ENCODE data around the gene VWA7. TPM values are rescaled to one million over a fixed set of nuclear protein-coding genes. Genes with fewer than 3 reads are reported as not detected.
"Not testable (repeated sequence)": the region's sequence is repeated elsewhere in the genome, so short reads cannot be mapped to it uniquely, and the experiment has no call there.

Gene VWA7, protein sequence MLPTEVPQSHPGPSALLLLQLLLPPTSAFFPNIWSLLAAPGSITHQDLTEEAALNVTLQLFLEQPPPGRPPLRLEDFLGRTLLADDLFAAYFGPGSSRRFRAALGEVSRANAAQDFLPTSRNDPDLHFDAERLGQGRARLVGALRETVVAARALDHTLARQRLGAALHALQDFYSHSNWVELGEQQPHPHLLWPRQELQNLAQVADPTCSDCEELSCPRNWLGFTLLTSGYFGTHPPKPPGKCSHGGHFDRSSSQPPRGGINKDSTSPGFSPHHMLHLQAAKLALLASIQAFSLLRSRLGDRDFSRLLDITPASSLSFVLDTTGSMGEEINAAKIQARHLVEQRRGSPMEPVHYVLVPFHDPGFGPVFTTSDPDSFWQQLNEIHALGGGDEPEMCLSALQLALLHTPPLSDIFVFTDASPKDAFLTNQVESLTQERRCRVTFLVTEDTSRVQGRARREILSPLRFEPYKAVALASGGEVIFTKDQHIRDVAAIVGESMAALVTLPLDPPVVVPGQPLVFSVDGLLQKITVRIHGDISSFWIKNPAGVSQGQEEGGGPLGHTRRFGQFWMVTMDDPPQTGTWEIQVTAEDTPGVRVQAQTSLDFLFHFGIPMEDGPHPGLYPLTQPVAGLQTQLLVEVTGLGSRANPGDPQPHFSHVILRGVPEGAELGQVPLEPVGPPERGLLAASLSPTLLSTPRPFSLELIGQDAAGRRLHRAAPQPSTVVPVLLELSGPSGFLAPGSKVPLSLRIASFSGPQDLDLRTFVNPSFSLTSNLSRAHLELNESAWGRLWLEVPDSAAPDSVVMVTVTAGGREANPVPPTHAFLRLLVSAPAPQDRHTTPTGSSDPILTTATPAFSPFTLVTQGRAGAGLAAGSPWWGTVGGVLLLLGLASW
- total RNA-seq = 1 to 10 TPM in 1 of 3 donors, under 1 TPM in 1, not detected in 1; under 0.01 to 1.6 TPM

GRCh38 chr6:31776989-31777666 is at the start of gene VWA7:
VWA7 (minus strand) TSS chr6:31777328; CDS start chr6:31776779, 549 bp downstream.
- H3K9me3 ChIP-seq = no peaks in the 10 kb centered on the region
- peak; percentile 65 to 69 for DNase-seq (ENCODE audit: low spot score in 2 of 2)
- peak in 1 of 3 donors; percentile 19 for TF ChIP-seq POLR2AphosphoS5 (IDR thresholded peaks at IDR 0.05)
- TF ChIP-seq, protein P1, sequence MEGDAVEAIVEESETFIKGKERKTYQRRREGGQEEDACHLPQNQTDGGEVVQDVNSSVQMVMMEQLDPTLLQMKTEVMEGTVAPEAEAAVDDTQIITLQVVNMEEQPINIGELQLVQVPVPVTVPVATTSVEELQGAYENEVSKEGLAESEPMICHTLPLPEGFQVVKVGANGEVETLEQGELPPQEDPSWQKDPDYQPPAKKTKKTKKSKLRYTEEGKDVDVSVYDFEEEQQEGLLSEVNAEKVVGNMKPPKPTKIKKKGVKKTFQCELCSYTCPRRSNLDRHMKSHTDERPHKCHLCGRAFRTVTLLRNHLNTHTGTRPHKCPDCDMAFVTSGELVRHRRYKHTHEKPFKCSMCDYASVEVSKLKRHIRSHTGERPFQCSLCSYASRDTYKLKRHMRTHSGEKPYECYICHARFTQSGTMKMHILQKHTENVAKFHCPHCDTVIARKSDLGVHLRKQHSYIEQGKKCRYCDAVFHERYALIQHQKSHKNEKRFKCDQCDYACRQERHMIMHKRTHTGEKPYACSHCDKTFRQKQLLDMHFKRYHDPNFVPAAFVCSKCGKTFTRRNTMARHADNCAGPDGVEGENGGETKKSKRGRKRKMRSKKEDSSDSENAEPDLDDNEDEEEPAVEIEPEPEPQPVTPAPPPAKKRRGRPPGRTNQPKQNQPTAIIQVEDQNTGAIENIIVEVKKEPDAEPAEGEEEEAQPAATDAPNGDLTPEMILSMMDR (IDR thresholded peaks at IDR 0.05) = no peak
- TF ChIP-seq POLR2A (IDR thresholded peaks at IDR 0.05) = no peak
- H3K27me3 ChIP-seq = no peaks in the 10 kb centered on the region
- no peaks in the 10 kb centered on the region for H3K36me3 ChIP-seq
- intact Hi-C loops (cut with DNase I; ENCODE audit: low total_unique reads) = no loop called here
- peak within 1 kb of the TSS in 2 of 3 donors; percentile 22 to 52 for H3K4me3 ChIP-seq
- H3K4me1 ChIP-seq = peaks cover 6 to 8% of the 10 kb centered on the region in 2 donors
- H3K27ac ChIP-seq = peak within 1 kb of the TSS; percentile 71 to 80

GRCh38 chr6:31826793-31827285 is 49.7 kb upstream of the VWA7 start:
- Histone ChIP-seq H3K27me3 (no peaks in the 10 kb centered on the region), H3K36me3 (no peaks in the 10 kb centered on the region), H3K4me1 (peaks cover 4% of the 10 kb centered on the region in 2 donors), H3K9me3 (no peaks in the 10 kb centered on the region), H3K27ac (peak overlapping the region; percentile 97 to 99), H3K4me3 (peak overlapping the region; percentile 63 to 83 (median 66))
- peak; percentile 90 to 94 for DNase-seq (ENCODE audit: low spot score in 2 of 2)
- intact Hi-C loops (cut with DNase I; ENCODE audit: low total_unique reads) = no loop called here
- peak; percentile 4 for TF ChIP-seq POLR2A (IDR thresholded peaks at IDR 0.05)
- TF ChIP-seq POLR2AphosphoS5 (IDR thresholded peaks at IDR 0.05) = peak in 2 of 3 donors; percentile 57 to 80
- TF ChIP-seq, protein P1 (IDR thresholded peaks at IDR 0.05) = peak in 1 of 3 donors; percentile 12

DNA sequence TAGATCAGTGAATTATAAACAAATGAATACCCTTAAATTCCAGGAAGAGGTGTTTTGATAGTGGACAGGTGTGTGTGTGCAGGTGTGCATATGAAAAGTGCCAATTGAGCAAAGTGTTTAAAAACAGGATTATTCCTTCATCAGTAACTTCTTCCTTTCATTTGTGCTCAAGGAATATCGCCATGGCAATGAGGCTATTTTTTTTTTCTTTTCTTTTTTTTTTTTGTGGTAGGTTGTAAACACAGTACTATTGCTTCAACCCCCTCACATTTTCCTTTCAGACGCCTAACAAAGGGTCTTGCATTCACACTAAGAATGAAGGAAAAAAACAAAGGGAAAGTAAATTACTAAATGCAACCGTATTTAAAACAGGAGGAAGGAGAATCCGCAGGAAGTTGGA is 48.4 kb upstream of the VWA7 start:
- Histone ChIP-seq H3K4me1 (peaks cover 0 to 4% of the 10 kb centered on the region in 2 donors), H3K4me3 (peak overlapping the region in 2 of 3 donors; percentile 66 to 83), H3K27ac (peak overlapping the region; percentile 97 to 99), H3K9me3 (no peaks in the 10 kb centered on the region), H3K36me3 (no peaks in the 10 kb centered on the region), H3K27me3 (no peaks in the 10 kb centered on the region)
- intact Hi-C loops (cut with DNase I; ENCODE audit: low total_unique reads) = no loop called here
- no peak for DNase-seq (ENCODE audit: low spot score in 2 of 2)
- TF ChIP-seq, protein P1 (IDR thresholded peaks at IDR 0.05) = no peak
- TF ChIP-seq POLR2A (IDR thresholded peaks at IDR 0.05) = no peak

DNA sequence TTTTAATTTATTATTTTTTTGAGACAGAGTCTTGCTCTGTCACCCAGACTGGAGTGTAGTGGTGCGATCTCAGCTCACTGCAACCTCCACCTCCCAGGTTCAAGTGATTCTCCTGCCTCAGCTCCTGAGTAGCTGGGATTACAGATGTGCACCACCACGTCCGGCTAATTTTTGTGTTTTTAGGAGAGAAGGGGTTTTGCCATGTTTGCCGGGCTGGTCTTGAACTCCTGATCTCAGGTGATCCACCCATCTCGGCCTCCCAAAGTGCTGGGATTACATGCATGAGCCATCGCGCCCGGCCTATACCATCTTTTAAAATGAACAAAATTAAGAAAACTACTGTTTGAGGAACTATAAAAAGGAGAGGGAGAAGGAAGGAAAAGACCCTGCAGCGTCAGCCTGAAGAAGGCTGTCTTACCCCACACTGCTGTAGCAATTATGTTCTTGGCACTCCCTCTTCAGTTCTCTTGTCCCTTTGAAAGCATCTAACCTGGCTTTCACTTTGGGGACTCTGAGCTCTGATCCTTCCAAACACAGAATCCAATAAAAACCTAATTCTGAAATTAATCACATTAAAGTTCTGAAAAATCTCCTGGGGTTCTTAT is 46.6 kb upstream of the VWA7 start:
- peak overlapping the region; percentile 73 to 99 for H3K27ac ChIP-seq
- intact Hi-C loops (cut with DNase I; ENCODE audit: low total_unique reads); H3K36me3 ChIP-seq; H3K9me3 ChIP-seq; H3K4me3 ChIP-seq; DNase-seq (ENCODE audit: low spot score in 2 of 2); H3K27me3 ChIP-seq; H3K4me1 ChIP-seq: not testable (repeated sequence)
